Stimulated activated CD4-positive, alpha-beta T cell treated with anti-CD3 and anti-CD28 coated beads, Interleukin-1b, Interleukin-23, amount 100 ng/mL, for 24 hours (primary cell): Measurements from ENCODE around the gene POU2AF1.

Source experiments
- DNase-seq, 4 experiments: peaks; one replicate each; pipeline ENCODE4 v3.0.0-alpha.2; 2020; ENCODE audit warnings: low read depth in 4 of 4, low spot score in 1 of 4

Gene POU2AF1

GRCh38 chr11:111361874-111362273 lies 17.2 kb downstream of the POU2AF1 start:
- no peak for DNase-seq

- DNase-seq = no peak
These were observed 17.8 kb downstream of the POU2AF1 start for GRCh38 chr11:111361052-111361801.

GRCh38 chr11:111360150-111361043 lies 18.7 kb downstream of the POU2AF1 start:
- no peak for DNase-seq

GRCh38 chr11:111359223-111360149 lies 19.6 kb downstream of the POU2AF1 start:
- no peak for DNase-seq

GRCh38 chr11:111358038-111359001 lies 20.8 kb downstream of the POU2AF1 start:
- DNase-seq = no peak

- DNase-seq = no peak
These were observed 21.7 kb downstream of the POU2AF1 start for GRCh38 chr11:111357150-111358037.

- DNase-seq = no peak
These were observed 22.4 kb downstream of the POU2AF1 start for GRCh38 chr11:111356660-111357048.

- no peak for DNase-seq
These were observed 23.0 kb downstream of the POU2AF1 start for GRCh38 chr11:111355956-111356659.

- DNase-seq = no peak
These were observed 24.0 kb downstream of the POU2AF1 start for GRCh38 chr11:111355101-111355500.

- no peak for DNase-seq
These were observed 24.5 kb downstream of the POU2AF1 start for GRCh38 chr11:111354601-111354891.

GRCh38 chr11:111353776-111354600 lies 25.1 kb downstream of the POU2AF1 start:
- DNase-seq = no peak

- no peak for DNase-seq
These were observed 26.0 kb downstream of the POU2AF1 start for GRCh38 chr11:111352935-111353710.

- DNase-seq = no peak
These were observed 26.8 kb downstream of the POU2AF1 start for GRCh38 chr11:111352231-111352746.

GRCh38 chr11:111351374-111352055 lies 27.6 kb downstream of the POU2AF1 start:
- no peak for DNase-seq

- no peak for DNase-seq
These were observed 28.3 kb downstream of the POU2AF1 start for GRCh38 chr11:111350811-111351210.

GRCh38 chr11:111349191-111349695 lies 29.8 kb downstream of the POU2AF1 start:
- DNase-seq = no peak
